ENCODE data around the gene TMEM121.
"Not testable (repeated sequence)": the region's sequence is repeated elsewhere in the genome, so short reads cannot be mapped to it uniquely, and the experiment has no call there.

- not testable (repeated sequence) for TF ChIP-seq CTCF, POLR2AphosphoS5 (IDR thresholded peaks at IDR 0.05)
Measured at GRCh38 chr14:105566248-105567163, 40.1 kb downstream of the TMEM121 start.
